Hepatocyte (in vitro differentiated cells): ENCODE data around the gene HS2ST1.

Source experiments
- CTCF ChIP-seq: fragments of 200-600 bp; sonication (generic); IDR thresholded peaks from 2 replicates; pipeline ENCODE4 v1.5.1; 2016; ENCODE audit warnings: antibody characterized with exemption, mild to moderate bottlenecking; ENCODE audit not compliant: poor library complexity
- EZH2 ChIP-seq: fragments of 200-600 bp; sonication (generic); IDR thresholded peaks from 2 replicates; pipeline ENCODE4 v1.6.1; 2016; ENCODE audit warnings: antibody characterized with exemption, mild to moderate bottlenecking, borderline replicate concordance
- EZH2phosphoT487 ChIP-seq: fragments of 200-600 bp; sonication (generic); IDR thresholded peaks from one replicate; pipeline ENCODE4 v1.6.1; 2018; ENCODE audit warnings: antibody characterized with exemption, mild to moderate bottlenecking, low read depth, moderate library complexity; ENCODE audit not compliant: unreplicated experiment, severe bottlenecking

DNA sequence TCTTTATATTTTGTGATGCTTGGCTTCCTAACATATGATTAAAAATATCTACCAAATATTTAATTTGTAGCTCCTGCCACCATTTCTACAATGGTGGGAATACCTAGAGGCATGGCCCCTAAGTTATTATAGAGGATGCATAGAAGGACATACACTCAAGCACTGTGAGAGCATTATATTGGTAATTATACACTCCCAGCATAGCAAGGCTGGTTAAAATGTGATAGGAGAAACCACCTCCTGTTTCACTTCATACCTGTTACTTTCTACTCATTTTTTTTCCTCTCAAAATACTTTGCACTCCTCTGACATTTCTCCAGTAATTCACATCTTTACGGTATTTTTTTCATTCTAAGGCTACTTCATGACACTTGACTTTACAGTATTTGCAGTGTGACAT, 92.9 kb downstream of the HS2ST1 start:
- no peak for TF ChIP-seq CTCF
- no peak for TF ChIP-seq EZH2phosphoT487
- TF ChIP-seq EZH2: no peak
